ENCODE data around the gene FERMT2. TPM values are rescaled to one million over a fixed set of nuclear protein-coding genes. Genes with fewer than 3 reads are reported as not detected.

Gene FERMT2
- total RNA-seq, 4 donors from 2014 or later = 38.6 to 186 (median 62.7) TPM

GRCh38 chr14:52948836-52949235, 2.0 kb downstream of the FERMT2 start:
- intact Hi-C loops (cut with DNase I; ENCODE audit: low total_unique reads) = no loop called here
- Histone ChIP-seq H3K4me3 (peak overlapping the region in 3 of 4 donors; percentile 60 to 82 (median 67)), H3K36me3 (no peaks in the 10 kb centered on the region), H3K27ac (peak overlapping the region in 3 of 4 donors; percentile 94 to 96 (median 95)), H3K4me1 (peaks cover 0 to 47% (median 12%) of the 10 kb centered on the region in 4 donors), H3K27me3 (peaks cover 54% of the 10 kb centered on the region), H3K9me3 (no peaks in the 10 kb centered on the region)
- DNase-seq = no peak
- in situ Hi-C loops (cut with MboI; ENCODE audit: low pct_ligation_motif_present in 1 of 4, low pct_unique_long_range_greater_than_20kb in 1 of 4, low sequenced_read_pairs in 3 of 4) = no loop called here
- TF ChIP-seq EP300 (IDR thresholded peaks at IDR 0.05; ENCODE audit: low read depth) (no peak), POLR2A (IDR thresholded peaks at IDR 0.05) (no peak), CTCF (IDR thresholded peaks at IDR 0.05) (no peak), POLR2AphosphoS5 (IDR thresholded peaks at IDR 0.05) (no peak)

GRCh38 chr14:52948039-52948438, 2.8 kb downstream of the FERMT2 start:
- intact Hi-C loops (cut with DNase I; ENCODE audit: low total_unique reads) = no loop called here
- peaks cover 0 to 53% (median 12%) of the 10 kb centered on the region in 4 donors for H3K4me1 ChIP-seq
- peak overlapping the region in 1 of 4 donors; percentile 67 for H3K4me3 ChIP-seq

GRCh38 chr14:52944254-52944653, 6.6 kb downstream of the FERMT2 start:
- H3K9me3 ChIP-seq = no peaks in the 10 kb centered on the region
- H3K36me3 ChIP-seq = no peaks in the 10 kb centered on the region
- peaks cover 15% of the 10 kb centered on the region for H3K27me3 ChIP-seq
- DNase-seq = no peak
- H3K4me1 ChIP-seq = peaks cover 0 to 37% (median 7%) of the 10 kb centered on the region in 4 donors
- TF ChIP-seq POLR2AphosphoS5 (IDR thresholded peaks at IDR 0.05) = no peak
- no peak for TF ChIP-seq POLR2A (IDR thresholded peaks at IDR 0.05)
- TF ChIP-seq EP300 (IDR thresholded peaks at IDR 0.05; ENCODE audit: low read depth) = no peak
- TF ChIP-seq CTCF (IDR thresholded peaks at IDR 0.05) = no peak
- intact Hi-C loops (cut with DNase I; ENCODE audit: low total_unique reads) = no loop called here
- no peak overlapping the region for H3K4me3 ChIP-seq
- in situ Hi-C loops (cut with MboI; ENCODE audit: low pct_ligation_motif_present in 1 of 4, low pct_unique_long_range_greater_than_20kb in 1 of 4, low sequenced_read_pairs in 3 of 4) = no loop called here
- WGBS, 2 donors (ENCODE audit: low coverage in 1 of 2) = 64 to 66% methylated on average over 2 of the region's 2 CpGs
- peak overlapping the region in 1 of 4 donors; percentile 0 for H3K27ac ChIP-seq

More at GRCh38 chr14:52948039-52948438, 2.8 kb downstream of the FERMT2 start:
- no peaks in the 10 kb centered on the region for H3K9me3 ChIP-seq
- peaks cover 48% of the 10 kb centered on the region for H3K27me3 ChIP-seq
- in situ Hi-C loops (cut with MboI; ENCODE audit: low pct_ligation_motif_present in 1 of 4, low pct_unique_long_range_greater_than_20kb in 1 of 4, low sequenced_read_pairs in 3 of 4) = no loop called here
- WGBS, 2 donors (ENCODE audit: low coverage in 1 of 2) = 47 to 60% methylated on average over 3 of the region's 3 CpGs
- DNase-seq = no peak
- H3K27ac ChIP-seq = peak overlapping the region in 3 of 4 donors; percentile 94 to 96 (median 95)
- H3K36me3 ChIP-seq = no peaks in the 10 kb centered on the region
- TF ChIP-seq POLR2AphosphoS5 (IDR thresholded peaks at IDR 0.05) = no peak
- no peak for TF ChIP-seq CTCF (IDR thresholded peaks at IDR 0.05)
- TF ChIP-seq EP300 (IDR thresholded peaks at IDR 0.05; ENCODE audit: low read depth) = no peak
- TF ChIP-seq POLR2A (IDR thresholded peaks at IDR 0.05) = no peak

GRCh38 chr14:52939427-52939826, 11.4 kb downstream of the FERMT2 start:
- in situ Hi-C loops (cut with MboI; ENCODE audit: low pct_ligation_motif_present in 1 of 4, low pct_unique_long_range_greater_than_20kb in 1 of 4, low sequenced_read_pairs in 3 of 4) (no loop called here), intact Hi-C loops (cut with DNase I; ENCODE audit: low total_unique reads) (no loop called here)
- Histone ChIP-seq H3K36me3 (no peaks in the 10 kb centered on the region), H3K9me3 (no peaks in the 10 kb centered on the region), H3K27me3 (no peaks in the 10 kb centered on the region), H3K4me3 (no peak overlapping the region), H3K27ac (no peak overlapping the region), H3K4me1 (peaks cover 8 to 44% (median 13%) of the 10 kb centered on the region in 4 donors)
- 40 to 62% methylated on average over 1 of the region's 1 CpG for WGBS, 2 donors (ENCODE audit: low coverage in 1 of 2)
- TF ChIP-seq POLR2A (IDR thresholded peaks at IDR 0.05) (no peak), POLR2AphosphoS5 (IDR thresholded peaks at IDR 0.05) (no peak), CTCF (IDR thresholded peaks at IDR 0.05) (no peak), EP300 (IDR thresholded peaks at IDR 0.05; ENCODE audit: low read depth) (no peak)
- no peak for DNase-seq

Data from transverse colon (tissue), 4 donors.